ENCODE measurements around the gene CRIP2. TPM values are rescaled to one million over a fixed set of nuclear protein-coding genes. Genes with fewer than 3 reads are reported as not detected.

CRIP2 gene
- total and polyA plus RNA-seq, 8 donors = 12.9 to 223 (median 28.9) TPM

DNA sequence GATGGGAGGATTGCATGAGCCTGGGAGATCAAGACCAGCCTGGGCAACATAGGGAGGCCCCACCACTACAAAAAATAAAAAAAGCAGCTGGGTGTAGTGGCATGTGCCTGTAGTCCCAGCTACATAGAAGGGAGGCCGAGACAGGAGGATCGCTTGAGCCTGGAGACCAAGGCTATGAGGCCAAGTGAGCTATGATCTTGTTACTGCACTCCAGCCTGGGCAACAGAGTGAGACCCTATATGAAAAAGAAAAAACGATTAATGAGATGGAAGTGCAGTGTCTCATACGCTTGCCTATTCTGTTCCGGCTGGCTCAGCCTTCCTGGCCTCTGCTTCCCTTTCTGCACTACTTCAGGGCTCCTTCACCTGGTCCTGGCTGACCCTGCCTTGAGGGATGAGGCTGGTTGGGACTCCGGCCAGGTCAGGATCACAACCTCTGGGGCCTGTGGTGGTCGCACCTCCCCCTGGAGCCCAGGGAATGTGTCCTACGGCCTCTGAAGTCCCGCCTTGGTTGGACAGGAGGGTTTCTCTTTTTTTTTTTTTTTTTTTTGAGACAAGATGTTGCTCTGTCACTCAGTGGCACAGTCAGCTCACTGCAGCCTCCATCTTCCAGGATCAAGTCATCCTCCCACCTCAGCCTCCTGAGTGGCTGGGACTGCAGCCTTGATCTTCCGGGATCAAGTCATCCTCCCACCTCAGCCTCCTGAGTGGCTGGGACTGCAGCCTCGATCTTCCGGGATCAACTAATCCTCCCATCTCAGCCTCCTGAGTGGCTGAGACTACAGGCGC, 27.1 kb downstream of the CRIP2 start:
- Histone ChIP-seq H3K9me3 (no peaks in the 10 kb centered on the region), H3K27me3 (no peaks in the 10 kb centered on the region), H3K4me1 (no peaks in the 10 kb centered on the region), H3K4me3 (no peak overlapping the region), H3K36me3 (no peaks in the 10 kb centered on the region), H3K27ac (no peak overlapping the region)
- TF ChIP-seq CTCF (IDR thresholded peaks at IDR 0.05) = no peak
- FAIRE-seq = no peak
- ATAC-seq = no peak
- intact Hi-C loops (cut with DNase I) = no loop called here
- peak in 1 of 6 donors; percentile 35 for DNase-seq
- 80 to 81% methylated on average over 13 of the region's 13 CpGs for WGBS, 2 donors

GRCh38 chr14:105502446-105503295, 28.1 kb downstream of the CRIP2 start:
- H3K9me3 ChIP-seq = no peaks in the 10 kb centered on the region
- FAIRE-seq = no peak
- WGBS, 2 donors = 78 to 82% methylated on average over 17 to 18 of the region's 18 CpGs
- peak in 1 of 6 donors; percentile 64 for DNase-seq
- no peaks in the 10 kb centered on the region for H3K27me3 ChIP-seq
- ATAC-seq = no peak
- H3K36me3 ChIP-seq = no peaks in the 10 kb centered on the region
- no peak overlapping the region for H3K27ac ChIP-seq
- intact Hi-C loops (cut with DNase I) = no loop called here
- no peaks in the 10 kb centered on the region for H3K4me1 ChIP-seq
- no peak for TF ChIP-seq CTCF (IDR thresholded peaks at IDR 0.05)
- H3K4me3 ChIP-seq = no peak overlapping the region

- H3K27me3 ChIP-seq = no peaks in the 10 kb centered on the region
- no peaks in the 10 kb centered on the region for H3K36me3 ChIP-seq
- ATAC-seq (no peak), DNase-seq (peak in 1 of 6 donors; percentile 51), FAIRE-seq (no peak)
- WGBS, 2 donors = 76 to 93% methylated on average over 7 of the region's 7 CpGs
- H3K4me3 ChIP-seq = no peak overlapping the region
- H3K27ac ChIP-seq = no peak overlapping the region
- H3K4me1 ChIP-seq = no peaks in the 10 kb centered on the region
- no peak for TF ChIP-seq CTCF (IDR thresholded peaks at IDR 0.05)
- intact Hi-C loops (cut with DNase I) = no loop called here
- no peaks in the 10 kb centered on the region for H3K9me3 ChIP-seq
These were observed 28.6 kb downstream of the CRIP2 start for GRCh38 chr14:105503296-105503640.

- ATAC-seq (no peak), DNase-seq (peak in 1 of 6 donors; percentile 68), FAIRE-seq (no peak)
- no peak for TF ChIP-seq CTCF (IDR thresholded peaks at IDR 0.05)
- intact Hi-C loops (cut with DNase I) = no loop called here
- Histone ChIP-seq H3K4me3 (no peak overlapping the region), H3K27me3 (no peaks in the 10 kb centered on the region), H3K27ac (no peak overlapping the region), H3K9me3 (no peaks in the 10 kb centered on the region), H3K4me1 (no peaks in the 10 kb centered on the region), H3K36me3 (no peaks in the 10 kb centered on the region)
- 65 to 83% methylated on average over 28 to 29 of the region's 29 CpGs for WGBS, 2 donors
These were observed 29.5 kb downstream of the CRIP2 start for GRCh38 chr14:105503935-105504692.

Data from pancreas (tissue), 10 donors.